Ovary (tissue), 9 donors: Measurements from ENCODE around the gene SLC25A4. TPM values are rescaled to one million over a fixed set of nuclear protein-coding genes. Genes with fewer than 3 reads are reported as not detected.

Source experiments
- DNase-seq, 5 donors: peaks; one replicate each; pipeline ENCODE4 v3.0.0-alpha.2; 2019 to 2020
- H3K27ac ChIP-seq, 2 donors: fragments of 200-600 bp; one replicate each; pipeline versions ENCODE4 v1.5.1 to v1.8.0; 2019 to 2022
- H3K27me3 ChIP-seq: fragments of 200-600 bp; one replicate; pipeline ENCODE4 v1.8.0; 2022
- H3K36me3 ChIP-seq: fragments of 200-600 bp; sonication (generic); one replicate; pipeline ENCODE4 v1.5.1; 2019
- H3K4me1 ChIP-seq: one replicate; pipeline ENCODE4 v1.8.1; 2013; ENCODE audit warnings: mild to moderate bottlenecking, moderate library complexity; ENCODE audit not compliant: insufficient read depth
- H3K4me3 ChIP-seq: fragments of 200-600 bp; sonication (generic); one replicate; pipeline ENCODE4 v1.5.1; 2017
- H3K9me3 ChIP-seq, 2 donors: fragments of 200-600 bp in 1 of 2; sonication (generic) in 1 of 2; one replicate each; pipeline versions ENCODE4 v1.5.1 to v1.8.1; 2013 to 2019; ENCODE audit warnings: mild to moderate bottlenecking in 1 of 2, moderate library complexity in 1 of 2
- EP300 ChIP-seq: sonication (generic); formaldehyde crosslinking; IDR thresholded peaks from one replicate; pipeline ENCODE4 v1.6.1; 2017; ENCODE audit warnings: antibody characterized with exemption
- POLR2A ChIP-seq: fragments of 450-650 bp; IDR thresholded peaks from one replicate; pipeline ENCODE4 v1.6.1; 2017; ENCODE audit warnings: antibody characterized with exemption, mild to moderate bottlenecking, moderate library complexity
- WGBS, 3 donors: extraction: QIAGEN DNeasy Blood & Tissue Kit in 1 of 3; methylation state at CpG; one replicate each; pipeline versions ENCODE4 v1.1.5 to v1.1.7; 2013 to 2017; 5-methylcytosine and 5-hydroxymethylcytosine counted together
- intact Hi-C, 4 donors: fragments of 100-400 bp; cut with DNase I; formaldehyde crosslinking; loops; one replicate each; pipeline versions ENCODE4 v1.11.0 to v1.15.1; 2022 to 2023
- polyA plus RNA-seq, 2 donors: library from polyadenylated mRNA; stranded (reverse); fragments of 200-250 nt in 1 of 2; fragments of 350-450 nt in 1 of 2; fragmentation: Illumina TruSeq in 1 of 2; extraction: RNeasy Lipid Tissue Mini Kit (QIAGEN cat#74804) in 1 of 2; gene quantifications; one replicate each; pipeline ENCODE4 v1.2.3, GENCODE V29; 2013 to 2014
- total RNA-seq, 7 donors: library from RNA; depleted of rRNA in 2 of 7; stranded (reverse); fragments of >200 nt in 2 of 7; fragmentation: NEBNext Ultra II Directional in 3 of 7; extraction: Animal tissue kit (Norgen Biotek cat#: 25700) in 3 of 7; gene quantifications; one replicate each; pipeline versions ENCODE4 v1.1.0 to v1.2.4, GENCODE V29; 2016 to 2023
- TF ChIP-seq, protein P1 (sequence below), 3 donors: fragments of 450-650 bp in 2 of 3; fragments of 200-600 bp in 1 of 3; IDR thresholded peaks; one replicate each; pipeline versions ENCODE4 v1.5.1 to v1.8.0; 2016 to 2022; ENCODE audit warnings: antibody characterized with exemption in 3 of 3, mild to moderate bottlenecking in 1 of 3
- donor health status: DM: no; HTN: no; CAD: no; lungs with moderate emphysema.
- donor health status: DM: no; HTN: no; CAD: no.
- donor health status: Bipolar disorder and iron deficiency.
- donor health status: DM: yes; HTN: yes; CAD: no.
- donor health status: DM: no; HTN: no; CAD: no.
- donor health status: DM: yes; HTN: yes; CAD: no.

The SLC25A4 gene
- total and polyA plus RNA-seq, 9 donors = 18.8 to 35.6 (median 23.2) TPM

- intact Hi-C loops = no loop called here
- no peak for TF ChIP-seq POLR2A
- no peak for TF ChIP-seq EP300
- TF ChIP-seq, protein P1, sequence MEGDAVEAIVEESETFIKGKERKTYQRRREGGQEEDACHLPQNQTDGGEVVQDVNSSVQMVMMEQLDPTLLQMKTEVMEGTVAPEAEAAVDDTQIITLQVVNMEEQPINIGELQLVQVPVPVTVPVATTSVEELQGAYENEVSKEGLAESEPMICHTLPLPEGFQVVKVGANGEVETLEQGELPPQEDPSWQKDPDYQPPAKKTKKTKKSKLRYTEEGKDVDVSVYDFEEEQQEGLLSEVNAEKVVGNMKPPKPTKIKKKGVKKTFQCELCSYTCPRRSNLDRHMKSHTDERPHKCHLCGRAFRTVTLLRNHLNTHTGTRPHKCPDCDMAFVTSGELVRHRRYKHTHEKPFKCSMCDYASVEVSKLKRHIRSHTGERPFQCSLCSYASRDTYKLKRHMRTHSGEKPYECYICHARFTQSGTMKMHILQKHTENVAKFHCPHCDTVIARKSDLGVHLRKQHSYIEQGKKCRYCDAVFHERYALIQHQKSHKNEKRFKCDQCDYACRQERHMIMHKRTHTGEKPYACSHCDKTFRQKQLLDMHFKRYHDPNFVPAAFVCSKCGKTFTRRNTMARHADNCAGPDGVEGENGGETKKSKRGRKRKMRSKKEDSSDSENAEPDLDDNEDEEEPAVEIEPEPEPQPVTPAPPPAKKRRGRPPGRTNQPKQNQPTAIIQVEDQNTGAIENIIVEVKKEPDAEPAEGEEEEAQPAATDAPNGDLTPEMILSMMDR (IDR thresholded peaks at IDR 0.05) = no peak
Observed at GRCh38 chr4:185165605-185166063, 22.6 kb downstream of the SLC25A4 start.

DNA sequence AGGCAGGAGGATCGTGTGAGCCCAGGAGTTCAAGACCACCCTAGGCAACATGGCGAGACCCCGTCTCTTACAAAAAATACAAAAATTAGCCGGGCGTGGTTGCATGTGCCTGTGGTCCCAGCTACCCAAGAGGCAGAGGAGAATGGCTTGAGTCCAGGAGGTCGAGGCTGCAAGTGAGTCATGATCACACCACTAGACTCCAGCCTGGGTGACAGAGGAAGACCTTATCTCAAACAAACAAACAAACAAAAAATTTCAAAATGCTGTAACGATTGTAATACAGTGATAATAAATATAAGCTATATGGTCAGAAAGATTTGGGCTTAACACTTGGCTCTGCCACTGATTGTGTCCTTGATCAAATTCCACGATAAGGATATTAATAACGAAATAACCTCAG lies 24.2 kb downstream of the SLC25A4 start:
- intact Hi-C loops = no loop called here
- WGBS, 3 donors = 74 to 78% (median 76%) methylated on average over 9 of the region's 9 CpGs
- peaks cover 4% of the 10 kb centered on the region for H3K4me1 ChIP-seq
- no peak for DNase-seq
- H3K36me3 ChIP-seq = no peaks in the 10 kb centered on the region
- H3K9me3 ChIP-seq = no peaks in the 10 kb centered on the region
- H3K27me3 ChIP-seq = no peaks in the 10 kb centered on the region
- H3K27ac ChIP-seq = no peak overlapping the region
- H3K4me3 ChIP-seq = no peak overlapping the region
- TF ChIP-seq, protein P1 (IDR thresholded peaks at IDR 0.05) = no peak
- TF ChIP-seq POLR2A = no peak
- no peak for TF ChIP-seq EP300

More at GRCh38 chr4:185165605-185166063, 22.6 kb downstream of the SLC25A4 start:
- H3K4me1 ChIP-seq = peaks cover 4% of the 10 kb centered on the region
- 7 to 11% (median 8%) methylated on average over 2 of the region's 2 CpGs for WGBS, 3 donors
- H3K27me3 ChIP-seq = no peaks in the 10 kb centered on the region
- H3K4me3 ChIP-seq = no peak overlapping the region
- no peaks in the 10 kb centered on the region for H3K9me3 ChIP-seq
- no peaks in the 10 kb centered on the region for H3K36me3 ChIP-seq
- H3K27ac ChIP-seq = no peak overlapping the region
- peak in 1 of 5 donors; percentile 33 for DNase-seq

GRCh38 chr4:185171373-185172071 lies 28.5 kb downstream of the SLC25A4 start:
- 87 to 93% (median 88%) methylated on average over 2 of the region's 2 CpGs for WGBS, 3 donors
- intact Hi-C loops = no loop called here
- Histone ChIP-seq H3K27ac (no peak overlapping the region), H3K4me3 (no peak overlapping the region), H3K4me1 (no peaks in the 10 kb centered on the region), H3K9me3 (no peaks in the 10 kb centered on the region), H3K36me3 (no peaks in the 10 kb centered on the region), H3K27me3 (no peaks in the 10 kb centered on the region)
- no peak for DNase-seq
- no peak for TF ChIP-seq EP300
- no peak for TF ChIP-seq POLR2A
- TF ChIP-seq, protein P1 (IDR thresholded peaks at IDR 0.05) = no peak

DNA sequence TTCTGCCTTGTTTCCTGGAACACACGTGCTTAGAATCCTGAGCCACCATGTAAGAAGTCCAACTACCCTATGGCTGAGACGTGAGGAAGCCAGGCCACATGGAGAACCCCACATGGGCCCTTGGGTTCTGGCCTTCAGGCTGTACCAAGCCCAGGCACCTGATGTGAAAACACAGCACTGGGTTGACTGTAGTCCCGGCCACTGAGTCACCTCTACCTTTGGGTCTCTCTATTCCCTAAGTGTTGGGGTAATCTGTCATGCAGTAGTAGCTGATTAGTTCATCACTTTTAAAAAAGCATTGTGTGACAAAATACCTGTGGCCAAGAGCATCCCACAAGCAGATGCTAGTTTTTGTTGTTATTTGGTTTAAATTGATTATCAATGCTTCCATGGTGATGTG lies 36.4 kb downstream of the SLC25A4 start:
- H3K9me3 ChIP-seq = no peaks in the 10 kb centered on the region
- no peaks in the 10 kb centered on the region for H3K27me3 ChIP-seq
- TF ChIP-seq POLR2A (no peak), EP300 (no peak)
- TF ChIP-seq, protein P1 (IDR thresholded peaks at IDR 0.05) = no peak
- DNase-seq = no peak
- no peak overlapping the region for H3K4me3 ChIP-seq
- no peak overlapping the region for H3K27ac ChIP-seq
- peaks cover 1% of the 10 kb centered on the region for H3K4me1 ChIP-seq
- intact Hi-C loops = no loop called here
- 87 to 98% (median 87%) methylated on average over 3 of the region's 3 CpGs for WGBS, 3 donors
- no peaks in the 10 kb centered on the region for H3K36me3 ChIP-seq
